ENCODE data around the gene SLC17A8.
"Not testable (repeated sequence)": the region's sequence is repeated elsewhere in the genome, so short reads cannot be mapped to it uniquely, and the experiment has no call there.

Gene SLC17A8

GRCh38 chr12:100342897-100343296 lies 14.0 kb upstream of the SLC17A8 start:
- H3K27me3 ChIP-seq (ENCODE audit: control insufficient read depth, insufficient read depth, low read length); H3K9me3 ChIP-seq (ENCODE audit: control insufficient read depth, insufficient read depth, low read length); H3K4me3 ChIP-seq (ENCODE audit: low read depth, low read length); H3K4me1 ChIP-seq (ENCODE audit: control insufficient read depth, insufficient read depth, low read length); H3K36me3 ChIP-seq (ENCODE audit: control insufficient read depth, insufficient read depth, low read length); H3K9ac ChIP-seq (ENCODE audit: low read depth, low read length): not testable (repeated sequence)

- not testable (repeated sequence) for H3K36me3 ChIP-seq (ENCODE audit: control insufficient read depth, insufficient read depth, low read length); H3K4me3 ChIP-seq (ENCODE audit: low read depth, low read length); H3K9ac ChIP-seq (ENCODE audit: low read depth, low read length); H3K9me3 ChIP-seq (ENCODE audit: control insufficient read depth, insufficient read depth, low read length); H3K4me1 ChIP-seq (ENCODE audit: control insufficient read depth, insufficient read depth, low read length); H3K27me3 ChIP-seq (ENCODE audit: control insufficient read depth, insufficient read depth, low read length)
Measured at GRCh38 chr12:100344351-100344750, 12.5 kb upstream of the SLC17A8 start.

- Histone ChIP-seq H3K4me3 (ENCODE audit: low read depth, low read length) (no peak overlapping the region), H3K27me3 (ENCODE audit: control insufficient read depth, insufficient read depth, low read length) (no peaks in the 10 kb centered on the region), H3K9me3 (ENCODE audit: control insufficient read depth, insufficient read depth, low read length) (no peaks in the 10 kb centered on the region), H3K36me3 (ENCODE audit: control insufficient read depth, insufficient read depth, low read length) (no peaks in the 10 kb centered on the region), H3K9ac (ENCODE audit: low read depth, low read length) (no peak overlapping the region), H3K4me1 (ENCODE audit: control insufficient read depth, insufficient read depth, low read length) (peaks cover 8% of the 10 kb centered on the region)
Measured at GRCh38 chr12:100345020-100345767, 11.7 kb upstream of the SLC17A8 start.

- Histone ChIP-seq H3K9me3 (ENCODE audit: control insufficient read depth, insufficient read depth, low read length) (no peaks in the 10 kb centered on the region), H3K4me3 (ENCODE audit: low read depth, low read length) (no peak overlapping the region), H3K9ac (ENCODE audit: low read depth, low read length) (no peak overlapping the region), H3K36me3 (ENCODE audit: control insufficient read depth, insufficient read depth, low read length) (no peaks in the 10 kb centered on the region), H3K4me1 (ENCODE audit: control insufficient read depth, insufficient read depth, low read length) (peaks cover 3% of the 10 kb centered on the region), H3K27me3 (ENCODE audit: control insufficient read depth, insufficient read depth, low read length) (no peaks in the 10 kb centered on the region)
Measured at GRCh38 chr12:100346660-100347059, 10.2 kb upstream of the SLC17A8 start.

GRCh38 chr12:100348657-100349454 lies 8.0 kb upstream of the SLC17A8 start:
- Histone ChIP-seq H3K4me1 (ENCODE audit: control insufficient read depth, insufficient read depth, low read length) (peaks cover 3% of the 10 kb centered on the region), H3K9ac (ENCODE audit: low read depth, low read length) (no peak overlapping the region), H3K9me3 (ENCODE audit: control insufficient read depth, insufficient read depth, low read length) (no peaks in the 10 kb centered on the region), H3K4me3 (ENCODE audit: low read depth, low read length) (no peak overlapping the region), H3K36me3 (ENCODE audit: control insufficient read depth, insufficient read depth, low read length) (no peaks in the 10 kb centered on the region), H3K27me3 (ENCODE audit: control insufficient read depth, insufficient read depth, low read length) (no peaks in the 10 kb centered on the region)

- H3K9me3 ChIP-seq (ENCODE audit: control insufficient read depth, insufficient read depth, low read length): no peaks in the 10 kb centered on the region
- no peaks in the 10 kb centered on the region for H3K27me3 ChIP-seq (ENCODE audit: control insufficient read depth, insufficient read depth, low read length)
Measured at GRCh38 chr12:100359248-100359647, 2.4 kb downstream of the SLC17A8 start.

DNA sequence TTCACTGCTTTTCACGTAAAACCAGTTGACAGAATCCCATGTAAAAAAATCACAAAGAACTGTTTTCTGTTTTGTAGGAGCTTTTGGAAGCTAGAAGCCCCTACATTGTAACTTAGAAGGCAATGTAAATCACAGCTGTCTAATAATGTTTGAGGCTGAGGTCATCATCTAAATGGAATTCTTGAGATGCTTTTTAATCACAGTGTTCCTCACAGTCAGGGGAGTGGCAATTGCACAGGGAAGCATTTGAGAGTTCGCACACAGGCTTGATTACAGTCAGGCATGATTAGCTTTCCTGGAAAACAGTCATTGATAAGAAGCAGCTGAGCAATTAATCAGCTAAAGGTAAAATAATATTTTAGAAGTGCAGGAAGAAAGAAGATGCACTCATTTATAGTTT lies 2.9 kb downstream of the SLC17A8 start:
- Histone ChIP-seq H3K9ac (ENCODE audit: low read depth, low read length) (no peak overlapping the region), H3K9me3 (ENCODE audit: control insufficient read depth, insufficient read depth, low read length) (no peaks in the 10 kb centered on the region), H3K4me3 (ENCODE audit: low read depth, low read length) (no peak overlapping the region), H3K27me3 (ENCODE audit: control insufficient read depth, insufficient read depth, low read length) (no peaks in the 10 kb centered on the region), H3K36me3 (ENCODE audit: control insufficient read depth, insufficient read depth, low read length) (no peaks in the 10 kb centered on the region), H3K4me1 (ENCODE audit: control insufficient read depth, insufficient read depth, low read length) (peaks cover 9% of the 10 kb centered on the region)

More at GRCh38 chr12:100359248-100359647, 2.4 kb downstream of the SLC17A8 start:
- peaks cover 9% of the 10 kb centered on the region for H3K4me1 ChIP-seq (ENCODE audit: control insufficient read depth, insufficient read depth, low read length)
- H3K36me3 ChIP-seq (ENCODE audit: control insufficient read depth, insufficient read depth, low read length): no peaks in the 10 kb centered on the region
- no peak overlapping the region for H3K4me3 ChIP-seq (ENCODE audit: low read depth, low read length)
- H3K9ac ChIP-seq (ENCODE audit: low read depth, low read length): no peak overlapping the region

GRCh38 chr12:100360450-100360849 lies 3.6 kb downstream of the SLC17A8 start:
- H3K36me3 ChIP-seq (ENCODE audit: control insufficient read depth, insufficient read depth, low read length): no peaks in the 10 kb centered on the region
- H3K4me1 ChIP-seq (ENCODE audit: control insufficient read depth, insufficient read depth, low read length): peaks cover 9% of the 10 kb centered on the region
- no peaks in the 10 kb centered on the region for H3K27me3 ChIP-seq (ENCODE audit: control insufficient read depth, insufficient read depth, low read length)
- H3K9ac ChIP-seq (ENCODE audit: low read depth, low read length): no peak overlapping the region
- H3K9me3 ChIP-seq (ENCODE audit: control insufficient read depth, insufficient read depth, low read length): no peaks in the 10 kb centered on the region
- no peak overlapping the region for H3K4me3 ChIP-seq (ENCODE audit: low read depth, low read length)

DNA sequence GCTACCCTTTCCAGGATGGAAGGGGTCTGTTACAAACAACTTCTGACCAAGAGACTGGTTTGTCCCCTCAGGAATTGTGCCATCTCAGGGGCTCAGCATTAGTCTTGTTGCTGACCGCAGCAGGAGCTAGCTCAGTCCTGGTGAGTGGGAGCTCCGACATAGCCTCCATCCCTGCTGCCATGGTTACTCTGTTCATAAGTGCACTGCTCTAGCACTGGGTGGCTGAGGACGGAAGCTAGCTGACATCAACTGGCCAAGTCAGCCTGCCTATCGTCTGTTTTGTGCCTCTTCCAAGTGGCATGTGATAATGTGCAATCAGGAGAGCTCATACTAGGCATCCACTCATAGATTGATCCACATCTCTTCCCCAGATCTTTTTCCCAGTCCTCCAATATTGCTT lies 7.5 kb downstream of the SLC17A8 start:
- H3K9ac ChIP-seq (ENCODE audit: low read depth, low read length): no peak overlapping the region
- no peaks in the 10 kb centered on the region for H3K36me3 ChIP-seq (ENCODE audit: control insufficient read depth, insufficient read depth, low read length)

DNA sequence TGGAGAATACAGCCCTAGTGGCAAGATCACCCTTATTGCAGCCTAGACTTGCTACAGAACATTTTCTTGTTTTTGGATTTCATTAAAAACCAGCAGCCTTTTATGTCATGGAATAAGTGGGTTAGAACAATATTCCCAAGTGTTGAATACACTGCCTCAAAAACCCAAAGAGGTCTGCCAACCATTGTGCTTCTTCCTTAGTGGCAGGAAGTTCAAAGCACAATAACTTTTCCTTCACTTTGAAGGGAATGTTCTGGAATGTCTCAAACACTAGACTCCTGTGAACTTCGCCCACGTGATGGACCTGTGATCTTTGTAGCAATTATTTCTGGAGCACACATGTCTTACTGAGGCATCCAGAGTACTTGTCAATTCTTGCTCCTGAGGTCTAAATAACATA lies 8.5 kb downstream of the SLC17A8 start:
- Histone ChIP-seq H3K27me3 (ENCODE audit: control insufficient read depth, insufficient read depth, low read length) (no peaks in the 10 kb centered on the region), H3K9ac (ENCODE audit: low read depth, low read length) (no peak overlapping the region), H3K4me3 (ENCODE audit: low read depth, low read length) (no peak overlapping the region), H3K4me1 (ENCODE audit: control insufficient read depth, insufficient read depth, low read length) (peaks cover under 1% of the 10 kb centered on the region), H3K9me3 (ENCODE audit: control insufficient read depth, insufficient read depth, low read length) (no peaks in the 10 kb centered on the region), H3K36me3 (ENCODE audit: control insufficient read depth, insufficient read depth, low read length) (no peaks in the 10 kb centered on the region)

More for the DNA sequence above, 7.5 kb downstream of the SLC17A8 start:
- Histone ChIP-seq H3K9me3 (ENCODE audit: control insufficient read depth, insufficient read depth, low read length) (no peaks in the 10 kb centered on the region), H3K4me3 (ENCODE audit: low read depth, low read length) (no peak overlapping the region), H3K4me1 (ENCODE audit: control insufficient read depth, insufficient read depth, low read length) (no peaks in the 10 kb centered on the region), H3K27me3 (ENCODE audit: control insufficient read depth, insufficient read depth, low read length) (no peaks in the 10 kb centered on the region)

GRCh38 chr12:100368066-100368465 lies 11.2 kb downstream of the SLC17A8 start:
- Histone ChIP-seq H3K9ac (ENCODE audit: low read depth, low read length) (no peak overlapping the region), H3K36me3 (ENCODE audit: control insufficient read depth, insufficient read depth, low read length) (no peaks in the 10 kb centered on the region), H3K27me3 (ENCODE audit: control insufficient read depth, insufficient read depth, low read length) (no peaks in the 10 kb centered on the region), H3K9me3 (ENCODE audit: control insufficient read depth, insufficient read depth, low read length) (no peaks in the 10 kb centered on the region), H3K4me1 (ENCODE audit: control insufficient read depth, insufficient read depth, low read length) (peaks cover 18% of the 10 kb centered on the region), H3K4me3 (ENCODE audit: low read depth, low read length) (no peak overlapping the region)

- no peaks in the 10 kb centered on the region for H3K36me3 ChIP-seq (ENCODE audit: control insufficient read depth, insufficient read depth, low read length)
- H3K4me1 ChIP-seq (ENCODE audit: control insufficient read depth, insufficient read depth, low read length): peaks cover 27% of the 10 kb centered on the region
- no peak overlapping the region for H3K9ac ChIP-seq (ENCODE audit: low read depth, low read length)
- no peak overlapping the region for H3K4me3 ChIP-seq (ENCODE audit: low read depth, low read length)
- H3K27me3 ChIP-seq (ENCODE audit: control insufficient read depth, insufficient read depth, low read length): peaks cover 3% of the 10 kb centered on the region
- H3K9me3 ChIP-seq (ENCODE audit: control insufficient read depth, insufficient read depth, low read length): no peaks in the 10 kb centered on the region
Measured at GRCh38 chr12:100371146-100371545, 14.3 kb downstream of the SLC17A8 start.
